TTC549 (cell line): ENCODE results near the gene MRPL21.

Experiments used
- FAIRE-seq: peaks from 2 replicates; lab custom pipeline; 2012; peaks lifted over from hg19 to GRCh38; lab: Jason Lieb, UNC

MRPL21 gene

GRCh38 chr11:68903288-68904247 is at the start of gene MRPL21, which contains the start of gene IGHMBP2:
Gene MRPL21 (minus strand): TSS chr11:68903832. CDS start chr11:68903810, 22 bp downstream.
Gene IGHMBP2 (plus strand): TSS chr11:68903891. CDS start chr11:68903953, 62 bp downstream.
- no peak for FAIRE-seq

GRCh38 chr11:68950762-68951161 is 47.1 kb upstream of the MRPL21 start:
- FAIRE-seq = no peak

GRCh38 chr11:68950270-68950669 is 46.6 kb upstream of the MRPL21 start:
- FAIRE-seq = no peak

DNA sequence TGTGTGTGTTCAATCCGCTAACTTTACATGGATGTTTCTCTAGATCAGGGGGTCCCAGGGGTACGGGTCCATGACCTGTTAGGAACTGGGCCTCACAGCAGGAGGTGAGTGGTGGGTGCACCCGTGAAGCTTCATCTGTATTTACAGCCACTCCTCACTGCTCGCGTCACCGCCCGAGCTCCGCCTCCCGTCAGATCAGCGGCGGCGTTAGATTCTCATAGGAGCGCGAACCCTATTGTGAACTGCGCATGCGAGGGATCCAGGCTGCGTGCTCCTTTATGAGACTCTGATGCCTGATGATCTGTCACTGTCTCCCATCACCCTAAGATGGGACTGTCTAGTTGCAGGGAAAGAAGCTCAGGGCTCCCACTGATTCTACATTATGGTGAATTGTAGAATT is 45.3 kb upstream of the MRPL21 start:
- FAIRE-seq = no peak

DNA sequence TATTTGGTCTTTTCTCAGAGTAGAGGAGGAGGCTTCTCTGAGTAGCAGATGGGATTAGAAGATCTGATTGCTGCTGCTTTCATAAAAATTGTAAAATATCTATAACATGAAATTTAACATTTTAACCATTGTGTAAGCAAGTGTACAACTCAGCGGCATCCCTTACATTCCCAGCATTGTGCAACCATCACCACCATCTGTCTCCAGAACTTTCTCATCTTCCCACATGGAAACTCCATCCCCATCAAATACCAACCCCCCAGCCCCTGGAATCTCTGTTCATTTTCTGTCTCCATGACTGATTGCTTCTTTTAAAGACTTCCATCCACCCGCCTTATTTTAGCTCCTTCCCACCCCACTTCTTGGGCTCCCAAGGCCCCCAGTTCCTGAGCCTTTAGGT is 44.9 kb upstream of the MRPL21 start:
- no peak for FAIRE-seq

DNA sequence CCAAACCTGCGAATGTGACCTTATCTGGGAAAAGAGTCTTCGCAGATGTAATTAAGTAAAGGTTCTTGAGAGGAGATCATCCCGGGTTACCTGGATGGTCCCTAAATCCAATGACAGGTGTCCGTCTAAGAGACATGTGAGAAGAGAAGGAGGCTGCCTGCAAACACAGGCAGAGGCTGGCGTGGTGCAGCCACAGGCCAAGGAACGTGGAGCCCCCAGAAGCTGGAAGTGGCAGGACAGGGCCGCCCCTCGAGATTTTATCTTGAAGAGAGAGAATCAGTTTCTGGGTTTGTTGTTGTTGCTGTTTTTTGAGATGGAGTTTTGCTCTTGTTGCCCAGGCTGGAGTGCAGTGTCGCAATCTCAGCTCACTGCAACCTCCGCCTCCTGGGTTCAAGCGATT is 43.5 kb upstream of the MRPL21 start:
- FAIRE-seq = no peak

GRCh38 chr11:68946416-68947090 is 42.9 kb upstream of the MRPL21 start:
- FAIRE-seq = no peak

GRCh38 chr11:68942751-68943271 is 39.2 kb upstream of the MRPL21 start:
- no peak for FAIRE-seq

GRCh38 chr11:68942095-68942620 is 38.5 kb upstream of the MRPL21 start:
- FAIRE-seq = no peak

DNA sequence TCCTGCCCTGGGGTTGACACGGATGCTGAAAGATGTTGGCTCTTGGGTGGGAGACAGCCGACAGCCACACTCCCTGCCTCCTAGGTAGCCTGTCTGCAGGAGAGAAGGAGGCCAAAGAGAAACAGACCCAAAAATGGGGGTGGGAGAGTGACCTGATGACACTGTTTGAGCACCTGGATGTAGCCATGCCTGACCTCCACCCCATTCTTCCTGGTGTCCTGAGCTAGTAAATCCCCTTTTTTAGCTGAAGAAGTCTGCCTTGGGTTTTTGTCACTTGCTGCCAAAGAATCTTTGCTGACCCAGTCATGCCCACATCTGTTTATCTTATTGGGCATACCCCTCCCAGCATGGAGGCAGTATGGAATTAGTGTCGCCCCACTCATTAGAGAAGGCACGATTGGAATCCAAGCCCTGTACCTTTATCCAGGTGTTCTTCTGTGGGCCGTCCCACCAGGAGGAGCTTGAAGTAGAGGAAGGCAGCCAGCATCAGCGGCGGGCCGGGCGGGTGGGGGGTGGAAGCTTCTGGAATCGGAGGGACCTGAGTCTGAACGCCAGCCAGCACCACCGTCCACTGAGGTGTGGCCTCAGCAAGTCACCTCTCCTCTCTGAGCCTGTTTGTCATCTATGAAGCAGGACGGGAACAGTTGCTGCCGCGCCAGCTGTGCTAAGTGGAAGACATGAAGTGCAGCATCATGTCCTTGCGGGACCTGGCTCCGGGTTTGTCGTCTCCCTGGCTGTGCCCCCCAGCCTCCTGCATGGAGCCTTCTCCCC is 37.9 kb upstream of the MRPL21 start:
- no peak for FAIRE-seq

DNA sequence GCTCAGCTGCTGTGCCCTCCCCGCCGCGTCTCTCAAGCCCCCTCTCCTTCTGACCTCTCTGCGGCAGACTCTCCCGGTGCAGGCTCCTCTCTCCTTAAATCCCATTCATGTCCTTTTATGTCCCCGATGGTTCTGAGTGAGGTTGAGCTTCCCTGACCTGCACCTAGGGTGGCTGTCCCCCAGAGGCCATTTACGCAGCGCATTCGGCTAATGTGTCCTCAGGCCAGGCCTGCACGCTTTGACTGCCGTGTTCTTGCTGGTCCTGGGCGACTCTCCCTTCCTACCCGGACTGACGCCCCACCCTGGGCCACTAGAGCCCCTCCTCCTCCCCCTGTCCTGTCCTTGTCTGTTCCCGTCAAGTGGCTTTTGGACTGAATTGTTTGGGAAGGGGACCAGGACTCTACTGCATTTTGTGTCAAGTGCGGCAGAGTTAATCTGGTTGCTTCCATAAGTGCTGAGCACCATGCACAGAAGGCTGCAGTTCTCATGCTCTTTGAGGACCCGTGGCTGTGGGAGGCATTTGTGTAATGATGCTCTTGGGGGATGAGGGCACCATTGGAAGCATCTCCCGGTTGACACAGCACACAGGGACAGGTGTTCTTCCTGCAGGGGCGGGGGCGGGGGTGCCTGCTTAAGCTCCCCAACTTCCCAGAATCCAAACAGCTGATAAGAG is 37.2 kb upstream of the MRPL21 start:
- FAIRE-seq = no peak

GRCh38 chr11:68939583-68940555 is 36.2 kb upstream of the MRPL21 start:
- no peak for FAIRE-seq

- no peak for FAIRE-seq
These were observed 35.4 kb upstream of the MRPL21 start for GRCh38 chr11:68938816-68939582.

DNA sequence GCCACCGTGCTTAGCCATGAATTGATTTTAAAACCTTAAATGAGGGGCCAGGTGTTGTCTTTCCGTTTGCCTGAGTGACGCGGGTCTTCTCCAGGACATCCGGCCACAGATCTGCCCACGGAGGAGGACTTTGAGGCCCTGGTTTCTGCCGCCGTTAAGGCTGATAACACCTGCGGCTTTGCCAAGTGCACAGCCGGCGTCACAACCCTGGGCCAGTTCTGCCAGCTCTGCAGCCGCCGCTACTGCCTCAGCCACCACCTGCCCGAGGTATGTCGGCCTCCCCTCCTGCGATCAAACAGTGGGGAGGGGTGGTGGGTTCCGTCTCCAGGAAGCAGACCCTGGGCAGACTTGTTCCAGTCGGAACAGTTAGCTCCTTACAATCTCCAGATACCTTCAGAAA is 34.5 kb upstream of the MRPL21 start:
- no peak for FAIRE-seq

DNA sequence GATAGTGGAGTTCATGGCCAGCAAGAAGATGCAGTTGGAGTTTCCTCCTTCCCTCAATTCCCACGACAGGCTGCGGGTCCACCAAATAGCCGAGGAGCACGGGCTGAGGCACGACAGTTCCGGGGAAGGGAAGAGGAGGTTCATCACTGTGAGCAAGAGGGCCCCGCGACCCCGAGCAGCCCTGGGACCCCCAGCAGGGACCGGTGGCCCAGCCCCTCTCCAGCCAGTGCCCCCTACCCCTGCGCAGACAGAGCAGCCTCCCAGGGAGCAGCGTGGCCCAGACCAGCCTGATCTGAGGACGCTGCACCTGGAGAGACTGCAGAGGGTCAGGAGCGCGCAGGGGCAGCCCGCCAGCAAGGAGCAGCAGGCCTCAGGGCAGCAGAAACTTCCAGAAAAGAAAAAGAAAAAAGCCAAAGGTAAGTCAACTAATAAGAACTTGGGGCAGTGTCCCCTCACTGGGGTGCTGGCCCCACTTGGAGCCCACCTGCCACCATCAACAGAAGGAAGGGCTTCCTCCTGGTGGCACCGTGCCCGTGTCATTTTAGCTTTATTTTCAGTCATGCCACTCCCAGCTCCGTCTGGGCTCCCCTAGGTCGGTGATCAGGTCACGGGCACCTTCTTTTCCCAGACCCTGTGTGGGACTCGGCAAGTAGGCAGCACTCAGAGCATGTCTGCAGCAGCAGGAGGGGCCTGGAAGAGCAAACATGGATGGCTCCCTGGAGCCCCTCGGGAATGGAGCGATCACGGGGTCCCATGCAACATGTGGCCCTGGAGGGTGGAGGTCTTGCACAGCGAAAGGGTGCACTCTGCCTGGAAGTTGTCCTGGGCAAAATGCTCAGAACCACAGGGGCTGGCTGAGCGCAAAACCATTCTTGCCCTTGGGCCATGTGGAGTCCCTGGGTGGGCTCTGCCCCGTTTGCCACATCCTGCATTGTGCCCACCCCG is 33.3 kb upstream of the MRPL21 start:
- FAIRE-seq = no peak

DNA sequence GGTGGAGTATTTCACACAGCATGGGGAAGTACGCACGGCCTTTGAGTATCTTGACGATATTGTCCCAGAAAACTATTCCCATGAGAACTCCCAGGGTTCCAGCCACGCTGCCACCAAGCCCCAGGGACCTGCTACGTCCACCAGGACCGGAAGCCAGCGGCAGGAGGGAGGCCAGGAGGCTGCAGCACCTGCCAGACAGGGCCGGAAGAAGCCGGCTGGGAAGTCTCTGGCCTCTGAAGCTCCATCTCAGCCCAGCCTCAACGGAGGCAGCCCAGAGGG is 32.7 kb upstream of the MRPL21 start:
- no peak for FAIRE-seq

- no peak for FAIRE-seq
These were observed 32.1 kb upstream of the MRPL21 start for GRCh38 chr11:68935516-68936357.

DNA sequence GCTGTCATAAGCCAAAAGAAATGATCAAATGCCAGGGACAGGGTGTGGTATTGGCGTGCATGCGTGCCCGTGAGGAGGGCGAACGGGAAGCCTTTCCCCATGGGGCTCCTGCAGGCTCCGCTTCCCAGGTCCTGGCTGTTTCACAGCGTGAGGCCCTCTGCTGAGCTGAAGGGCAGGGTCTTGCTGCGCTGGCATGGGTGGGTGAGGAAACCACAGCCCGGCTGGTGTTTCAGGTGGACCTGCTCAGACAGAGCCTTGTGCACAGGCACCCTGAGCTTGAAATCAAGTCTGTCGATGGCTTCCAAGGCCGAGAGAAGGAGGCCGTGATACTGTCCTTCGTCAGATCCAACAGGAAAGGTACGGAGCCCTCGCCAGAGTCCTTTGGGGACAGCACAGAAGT is 31.4 kb upstream of the MRPL21 start:
- no peak for FAIRE-seq
